ENCODE measurements around the gene RASGRF1. TPM values are rescaled to one million over a fixed set of nuclear protein-coding genes. Genes with fewer than 3 reads are reported as not detected.

Gene RASGRF1
- polyA plus RNA-seq, 3 donors, result 0.11 TPM; not detected in 2

GRCh38 chr15:79047676-79048439, 42.7 kb downstream of the RASGRF1 start:
- peaks cover 0 to 16% (median 7%) of the 10 kb centered on the region in 7 donors for H3K9me3 Mint-ChIP-seq
- peaks cover 1 to 2% of the 10 kb centered on the region in 2 donors for H3K9me3 ChIP-seq (replicated peaks in 1 of 2; ENCODE audit: control insufficient read depth in 1 of 2, insufficient read depth in 1 of 2, low read length in 2 of 2)
- H4K20me1 ChIP-seq (ENCODE audit: insufficient read depth, low read length), result no peaks in the 10 kb centered on the region
- no peak overlapping the region for H3K27ac ChIP-seq (ENCODE audit: low read depth in 1 of 2, low read length in 2 of 2)
- no peak overlapping the region for H3K9ac ChIP-seq (ENCODE audit: insufficient read depth, low read length, poor library complexity, severe bottlenecking)
- no peak for DNase-seq
- no peak overlapping the region for H2AFZ ChIP-seq (ENCODE audit: insufficient read depth, low read depth, low read length, poor library complexity, severe bottlenecking)
- no peaks in the 10 kb centered on the region for H3K4me1 ChIP-seq (ENCODE audit: control insufficient read depth in 1 of 2, insufficient read depth in 2 of 2, low read length in 2 of 2)
- no peaks in the 10 kb centered on the region for H3K79me2 ChIP-seq (ENCODE audit: insufficient read depth, low read length)
- intact Hi-C loops (cut with micrococcal nuclease), result no loop called here
- H3K27ac Mint-ChIP-seq, result no peak overlapping the region
- no peak overlapping the region for H3K4me2 ChIP-seq (replicated peaks; ENCODE audit: extremely low read depth, low read length, poor library complexity, severe bottlenecking)
- H3K27me3 Mint-ChIP-seq (ENCODE audit: low read depth in 3 of 3), result peaks cover 8 to 13% (median 13%) of the 10 kb centered on the region in 3 donors
- TF ChIP-seq CTCF (IDR thresholded peaks at IDR 0.05), result no peak
- no peaks in the 10 kb centered on the region for H3K36me3 Mint-ChIP-seq
- no peaks in the 10 kb centered on the region for H3K4me1 Mint-ChIP-seq
- H3K4me3 Mint-ChIP-seq, result no peak overlapping the region
- H3K36me3 ChIP-seq (replicated peaks in 1 of 2; ENCODE audit: control insufficient read depth in 1 of 2, insufficient read depth in 2 of 2, low read length in 2 of 2), result no peaks in the 10 kb centered on the region
- 93% methylated on average over 4 of the region's 10 CpGs for WGBS (ENCODE audit: insufficient coverage)
- peaks cover 0 to 5% of the 10 kb centered on the region in 2 donors for H3K27me3 ChIP-seq (ENCODE audit: control insufficient read depth in 2 of 2, insufficient read depth in 2 of 2, low read length in 2 of 2)
- H3K4me3 ChIP-seq (replicated peaks in 1 of 3; ENCODE audit: low read depth in 2 of 3, low read length in 3 of 3), result no peak overlapping the region

- no peaks in the 10 kb centered on the region for H3K36me3 Mint-ChIP-seq
- Histone ChIP-seq H3K4me2 (replicated peaks; ENCODE audit: extremely low read depth, low read length, poor library complexity, severe bottlenecking) (no peak overlapping the region), H3K9me3 (replicated peaks in 1 of 2; ENCODE audit: control insufficient read depth in 1 of 2, insufficient read depth in 1 of 2, low read length in 2 of 2) (peaks cover 8 to 9% of the 10 kb centered on the region in 2 donors), H3K36me3 (replicated peaks in 1 of 2; ENCODE audit: control insufficient read depth in 1 of 2, insufficient read depth in 2 of 2, low read length in 2 of 2) (no peaks in the 10 kb centered on the region), H3K27ac (ENCODE audit: low read depth in 1 of 2, low read length in 2 of 2) (no peak overlapping the region), H3K79me2 (ENCODE audit: insufficient read depth, low read length) (no peaks in the 10 kb centered on the region), H3K4me1 (ENCODE audit: control insufficient read depth in 1 of 2, insufficient read depth in 2 of 2, low read length in 2 of 2) (no peaks in the 10 kb centered on the region), H2AFZ (ENCODE audit: insufficient read depth, low read depth, low read length, poor library complexity, severe bottlenecking) (no peak overlapping the region), H4K20me1 (ENCODE audit: insufficient read depth, low read length) (no peaks in the 10 kb centered on the region), H3K4me3 (replicated peaks in 1 of 3; ENCODE audit: low read depth in 2 of 3, low read length in 3 of 3) (no peak overlapping the region), H3K27me3 (ENCODE audit: control insufficient read depth in 2 of 2, insufficient read depth in 2 of 2, low read length in 2 of 2) (peaks cover 0 to 5% of the 10 kb centered on the region in 2 donors), H3K9ac (ENCODE audit: insufficient read depth, low read length, poor library complexity, severe bottlenecking) (no peak overlapping the region)
- no peak for DNase-seq
- no peak overlapping the region for H3K4me3 Mint-ChIP-seq
- H3K27me3 Mint-ChIP-seq (ENCODE audit: low read depth in 3 of 3), result peaks cover 9 to 15% (median 12%) of the 10 kb centered on the region in 3 donors
- no peak overlapping the region for H3K27ac Mint-ChIP-seq
- 85% methylated on average over 17 of the region's 19 CpGs for WGBS (ENCODE audit: insufficient coverage)
- peaks cover 2 to 21% (median 13%) of the 10 kb centered on the region in 7 donors for H3K9me3 Mint-ChIP-seq
- intact Hi-C loops (cut with micrococcal nuclease), result no loop called here
- no peaks in the 10 kb centered on the region for H3K4me1 Mint-ChIP-seq
- TF ChIP-seq CTCF (IDR thresholded peaks at IDR 0.05), result no peak
These were observed 43.7 kb downstream of the RASGRF1 start for GRCh38 chr15:79046691-79047404.
